CD4-positive, alpha-beta T cell treated with Interleukin-4 for 4 hours (primary cell): ENCODE data around the gene FAM168A.
"Not testable (repeated sequence)": the region's sequence is repeated elsewhere in the genome, so short reads cannot be mapped to it uniquely, and the experiment has no call there.

Experiments used
- DNase-seq: peaks from one replicate; pipeline ENCODE4 v3.0.0-alpha.2; 2020

Gene FAM168A

GRCh38 chr11:73513707-73514106 lies 84.2 kb downstream of the FAM168A start:
- DNase-seq = no peak

DNA sequence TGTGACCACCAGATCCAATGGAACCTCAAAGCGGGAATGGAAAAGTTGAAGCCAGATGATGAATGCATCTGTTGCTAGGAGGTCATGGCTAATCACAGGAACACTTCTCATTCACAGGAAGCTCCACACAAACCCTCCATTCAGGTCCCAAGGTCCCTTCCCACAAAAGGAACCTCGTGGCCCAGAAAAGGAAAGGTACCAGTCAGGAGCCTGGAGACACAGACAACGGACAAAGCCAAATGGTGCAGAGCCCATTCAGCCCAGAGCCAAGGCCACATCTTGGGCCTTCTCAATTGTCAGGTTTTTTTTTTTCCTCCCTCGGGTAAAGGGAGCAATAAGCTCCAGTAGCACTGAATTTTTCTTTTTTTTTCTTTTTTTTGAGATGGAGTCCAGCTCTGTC lies 87.0 kb downstream of the FAM168A start:
- no peak for DNase-seq

GRCh38 chr11:73510106-73510505 lies 87.8 kb downstream of the FAM168A start:
- no peak for DNase-seq

DNA sequence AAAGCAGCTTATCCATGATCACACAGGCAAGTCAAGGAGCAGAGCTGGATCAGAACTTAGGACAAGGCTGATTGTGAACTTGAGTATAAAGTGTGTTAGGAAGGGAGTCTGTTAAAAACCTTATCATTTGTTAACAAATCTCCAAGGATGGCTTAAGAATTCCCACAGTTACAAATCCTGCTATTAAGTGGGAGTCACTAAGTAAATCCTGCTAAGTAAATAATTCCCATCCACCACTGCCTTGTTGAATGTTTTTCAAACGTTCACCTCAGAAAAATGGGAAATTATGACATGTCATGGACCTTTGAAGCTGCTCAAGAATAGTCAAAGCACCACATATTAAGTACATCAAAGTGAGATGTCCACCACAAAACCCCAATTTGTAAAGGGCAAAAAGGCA lies 88.7 kb downstream of the FAM168A start:
- no peak for DNase-seq

- DNase-seq = no peak
Observed at GRCh38 chr11:73508243-73509176, 89.4 kb downstream of the FAM168A start.

GRCh38 chr11:73507086-73507485 lies 90.8 kb downstream of the FAM168A start:
- no peak for DNase-seq

DNA sequence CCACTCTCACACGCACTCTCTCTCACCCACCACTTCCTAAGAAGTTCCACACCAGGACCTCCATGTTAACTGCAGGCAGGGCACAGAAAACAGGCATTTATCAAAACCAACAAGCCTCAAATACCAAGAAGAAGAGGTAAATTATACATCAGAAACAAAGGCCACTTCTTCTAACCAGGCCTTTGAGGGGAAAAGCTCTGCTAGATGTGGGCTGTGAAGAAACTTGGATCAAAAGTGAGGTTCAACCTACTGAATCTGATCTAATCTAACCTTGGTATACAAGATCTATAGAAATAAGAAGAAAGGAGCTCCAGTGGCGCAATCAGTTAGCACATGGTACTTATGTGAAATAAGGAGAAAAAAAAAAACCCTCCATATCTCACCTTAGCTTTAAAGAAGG lies 91.9 kb downstream of the FAM168A start:
- no peak for DNase-seq

DNA sequence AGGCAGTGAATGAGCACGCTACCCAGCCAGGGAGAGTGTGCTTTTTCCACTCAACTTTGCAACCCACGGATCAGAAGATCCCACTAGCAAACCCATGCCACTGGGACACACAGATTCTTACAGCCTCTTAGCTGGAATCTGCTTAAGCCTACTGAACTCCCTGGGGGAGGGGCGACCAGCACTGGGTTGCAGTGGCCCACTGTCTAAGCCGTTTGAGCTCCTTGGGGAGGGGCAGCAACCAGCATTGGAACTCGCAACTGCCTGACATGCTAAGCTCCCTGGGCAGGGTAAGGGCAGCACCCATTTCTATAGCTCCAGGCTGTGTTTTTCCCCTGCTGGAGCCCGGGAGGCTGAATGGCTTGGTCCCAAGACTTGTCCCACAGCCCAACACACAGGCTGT lies 99.6 kb downstream of the FAM168A start:
- DNase-seq = no peak

DNA sequence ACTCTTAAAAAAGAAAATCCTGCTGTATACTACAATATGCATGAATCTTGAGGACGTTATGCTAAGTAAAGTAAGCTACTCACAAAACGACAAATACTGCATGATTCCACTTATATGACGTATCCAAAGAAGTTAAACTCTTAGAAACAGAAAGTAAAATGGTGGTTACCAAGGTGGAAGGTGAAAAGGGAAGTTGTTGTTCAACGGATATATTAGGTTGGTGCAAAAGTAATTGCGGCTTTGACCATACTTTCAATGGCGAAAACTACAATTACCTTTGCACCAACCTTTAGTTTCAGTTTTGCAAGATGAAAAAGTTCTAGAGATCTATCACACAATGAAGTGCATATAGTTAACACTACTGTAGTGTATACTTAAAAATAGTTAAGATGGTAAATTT lies 101.8 kb downstream of the FAM168A start:
- DNase-seq = no peak

DNA sequence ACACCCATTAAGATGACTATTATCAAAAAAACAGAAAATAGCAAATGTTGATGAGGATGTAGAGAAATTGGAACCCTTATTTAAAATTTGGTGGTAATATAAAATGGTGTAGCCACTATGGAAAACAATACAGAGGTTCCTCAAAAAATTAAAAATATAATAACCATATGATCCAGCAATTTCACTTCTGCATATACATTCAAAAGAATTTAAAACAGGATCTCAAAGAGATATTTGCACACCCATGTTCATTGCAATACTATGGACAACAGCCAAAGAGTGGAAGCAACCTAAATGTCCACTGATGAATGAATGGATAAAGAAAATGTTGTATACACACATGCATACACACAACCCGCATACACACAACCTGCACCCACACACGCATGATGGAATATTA lies 102.2 kb downstream of the FAM168A start:
- DNase-seq = no peak

DNA sequence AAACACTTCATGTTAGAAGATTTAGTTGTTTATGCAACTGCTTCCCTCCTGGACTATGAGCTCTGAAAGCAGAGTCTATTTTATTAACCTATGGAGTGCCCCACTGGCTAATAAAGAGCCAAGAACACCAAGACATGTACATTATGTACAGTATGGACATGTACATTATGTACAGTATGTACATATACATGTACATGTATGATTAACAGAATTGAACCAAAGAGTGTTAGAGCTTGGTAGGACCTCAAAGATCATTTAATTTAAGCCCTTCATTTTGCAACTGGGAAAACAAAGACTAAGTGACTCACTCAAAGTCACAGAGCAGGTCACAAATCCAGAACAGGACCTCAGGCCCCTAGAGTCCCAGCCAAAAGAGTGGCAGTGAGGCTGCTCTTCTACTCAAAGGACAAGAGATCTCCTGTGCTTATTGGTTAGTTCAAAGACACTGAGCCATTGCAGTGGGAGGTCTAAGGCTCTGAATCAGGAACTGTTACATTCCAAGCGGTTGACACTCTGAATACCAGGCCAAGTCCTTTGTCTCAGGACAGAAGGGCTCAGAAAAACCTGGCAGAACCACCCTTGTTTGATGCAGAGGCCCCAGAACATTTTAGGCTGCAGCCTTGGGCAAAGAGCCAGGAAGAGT lies 103.8 kb downstream of the FAM168A start:
- DNase-seq = no peak

- DNase-seq = no peak
Observed at GRCh38 chr11:73481626-73482025, 116.3 kb downstream of the FAM168A start.

GRCh38 chr11:73480677-73481076 lies 117.2 kb downstream of the FAM168A start:
- no peak for DNase-seq

GRCh38 chr11:73478737-73479347 lies 119.1 kb downstream of the FAM168A start:
- DNase-seq = no peak

DNA sequence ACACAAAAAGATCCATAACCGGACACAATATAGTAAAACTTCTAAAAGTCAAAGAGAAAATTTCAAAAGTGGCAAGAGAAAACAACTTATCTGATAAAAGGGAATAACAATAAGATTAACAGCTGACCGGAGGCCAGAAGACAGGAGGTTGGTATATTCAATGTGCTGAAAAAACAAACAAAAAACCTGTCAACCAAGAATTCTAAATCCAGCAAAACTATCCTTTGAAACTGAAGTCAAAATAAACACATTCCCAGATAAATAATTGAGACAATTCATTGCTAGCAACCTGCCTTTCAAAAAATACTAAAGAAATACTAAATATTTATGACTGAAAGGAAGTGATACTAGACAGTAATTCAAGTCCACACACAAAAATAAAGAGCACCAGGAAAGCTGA lies 120.4 kb downstream of the FAM168A start:
- no peak for DNase-seq

- DNase-seq = no peak
Observed at GRCh38 chr11:73475549-73476095, 122.3 kb downstream of the FAM168A start.

DNA sequence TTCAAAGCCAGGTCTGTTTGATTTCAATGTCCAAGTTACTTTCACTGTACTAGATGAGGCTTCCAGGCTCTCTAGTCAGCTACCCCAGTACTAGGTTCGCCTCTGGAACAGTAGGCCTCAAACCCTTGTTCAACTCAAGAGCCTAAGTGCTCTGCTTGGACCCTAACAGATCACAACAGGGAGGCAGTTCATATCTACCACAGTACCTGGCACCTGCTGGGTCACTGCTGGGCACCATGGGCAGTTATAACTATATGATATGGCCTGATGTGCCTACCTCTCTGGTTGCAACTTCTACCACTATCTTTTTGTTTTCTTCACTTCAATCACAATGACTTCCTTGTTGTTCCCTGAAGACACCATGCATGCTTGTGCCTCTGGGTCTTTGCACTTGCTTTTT lies 124.7 kb downstream of the FAM168A start:
- DNase-seq = no peak

- DNase-seq = not testable (repeated sequence)
Observed at GRCh38 chr11:73470036-73470612, 127.8 kb downstream of the FAM168A start.

DNA sequence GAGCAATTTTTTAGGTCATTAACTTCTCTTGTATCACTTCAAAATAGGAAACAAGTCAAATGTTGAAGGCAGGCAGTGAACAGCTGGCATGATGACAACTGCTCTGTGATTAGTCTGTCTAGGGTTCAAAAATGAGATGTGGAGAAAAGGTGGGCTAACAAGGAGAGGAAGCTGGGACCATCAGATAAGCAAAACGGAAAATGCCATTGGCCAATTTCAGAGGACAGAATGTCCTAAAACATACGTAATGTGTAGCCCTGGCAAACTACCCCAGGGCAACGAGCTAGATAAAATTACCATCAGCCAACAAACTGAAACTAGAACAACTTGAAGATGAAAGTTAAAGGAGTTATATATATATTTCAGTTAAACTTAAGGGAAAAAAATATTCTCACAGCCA lies 128.5 kb downstream of the FAM168A start:
- DNase-seq = no peak

DNA sequence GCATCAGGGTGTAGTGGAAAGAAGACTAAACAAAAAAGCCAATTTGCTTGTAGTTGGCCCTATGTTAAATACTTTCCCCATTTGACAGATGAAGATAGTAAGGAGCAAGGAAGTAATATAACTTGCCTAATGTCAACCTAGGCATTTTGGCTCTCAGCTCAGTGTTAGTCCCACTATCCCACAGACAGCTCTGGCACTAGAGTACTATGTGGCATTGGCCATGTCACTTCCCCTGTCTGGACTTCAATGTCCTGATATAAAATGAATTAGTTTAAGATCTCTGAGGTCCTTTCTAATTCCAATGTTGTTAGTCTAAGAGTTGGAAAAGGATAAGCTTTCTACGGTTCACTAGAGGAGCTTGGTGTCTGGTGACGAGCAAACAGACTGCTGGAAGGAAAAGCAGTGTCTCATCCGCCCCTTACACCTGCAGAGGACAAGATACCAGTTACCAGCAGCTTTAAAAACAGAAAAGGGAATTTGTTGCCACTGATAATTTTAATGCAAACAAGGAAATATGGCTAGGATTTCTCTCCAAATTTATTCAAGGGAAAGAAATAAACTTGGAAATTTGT lies 129.2 kb downstream of the FAM168A start:
- no peak for DNase-seq

DNA sequence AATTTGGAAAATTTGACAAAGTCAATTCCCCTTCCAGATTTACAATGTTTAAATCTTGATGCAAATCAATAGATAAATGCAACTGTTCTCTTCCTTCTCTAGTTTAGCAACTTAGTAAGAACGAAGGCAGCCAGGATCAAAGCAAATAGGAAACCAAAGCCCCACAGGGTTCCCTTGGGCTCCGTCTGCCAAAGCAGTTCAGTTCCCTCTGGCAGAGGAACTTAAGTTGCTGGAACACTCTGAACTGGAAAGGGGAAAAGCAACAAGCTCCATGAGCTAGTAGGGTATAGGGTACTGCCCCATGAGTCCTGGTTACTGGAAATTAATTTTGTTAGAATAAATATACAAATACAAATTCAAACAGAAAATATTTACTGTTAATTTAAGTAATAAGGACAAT lies 130.4 kb downstream of the FAM168A start:
- DNase-seq = no peak

GRCh38 chr11:73466643-73467042 lies 131.3 kb downstream of the FAM168A start:
- no peak for DNase-seq

- no peak for DNase-seq
Observed at GRCh38 chr11:73465871-73466270, 132.0 kb downstream of the FAM168A start.
